Measurements from ENCODE around the gene PARP1.

The PARP1 gene

DNA sequence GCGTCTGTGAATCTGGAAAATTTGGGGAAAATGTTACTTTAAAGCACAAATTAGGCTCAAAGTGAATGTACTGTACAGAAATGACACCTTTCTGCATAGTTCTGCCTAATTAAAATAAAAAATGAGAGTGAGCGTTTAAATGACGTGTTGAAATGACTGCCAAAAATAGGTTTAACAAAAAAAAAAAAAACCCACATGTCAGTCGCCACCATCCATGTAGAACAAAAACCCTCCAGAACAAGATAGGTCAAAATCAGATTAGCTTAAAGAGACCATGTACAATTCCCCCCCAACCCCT, 745 bp downstream of the PARP1 start:
- H3K27me3 Mint-ChIP-seq, result peaks cover 8% of the 10 kb centered on the region
- H3K27ac Mint-ChIP-seq, result peak overlapping the region; percentile 97
- peaks cover 42% of the 10 kb centered on the region for H3K4me1 Mint-ChIP-seq
- H3K4me3 Mint-ChIP-seq, result peak overlapping the region; percentile 97
- H3K36me3 Mint-ChIP-seq, result peaks cover 6% of the 10 kb centered on the region
- CTCF ChIA-PET, result interaction anchor here (0.9 to 2.8 kb wide), 8 partner anchors 10 to 281 kb away, joined by 3 to 17 read pairs (median 4); no protein-coding TSS in a partner anchor
- no peak for DNase-seq
- H3K9me3 Mint-ChIP-seq, result no peaks in the 10 kb centered on the region

- CTCF ChIA-PET, result interaction anchor here (0.7 to 2.1 kb wide), 4 partner anchors 9 to 281 kb away, joined by 3 to 5 read pairs (median 3); no protein-coding TSS in a partner anchor
- DNase-seq, result no peak
- Mint-ChIP-seq H3K27me3 (peaks cover under 1% of the 10 kb centered on the region), H3K27ac (peak overlapping the region; percentile 97), H3K4me1 (peaks cover 42% of the 10 kb centered on the region), H3K9me3 (no peaks in the 10 kb centered on the region), H3K36me3 (peaks cover 9% of the 10 kb centered on the region), H3K4me3 (peak overlapping the region; percentile 97)
Measured at GRCh38 chr1:226406401-226406881, 1.5 kb downstream of the PARP1 start.

- CTCF ChIA-PET, result interaction anchor here (0.7 to 1.3 kb wide), 3 partner anchors 8 to 72 kb away, joined by 3 read pairs; no protein-coding TSS in a partner anchor
- Mint-ChIP-seq H3K4me1 (peaks cover 42% of the 10 kb centered on the region), H3K27ac (peak overlapping the region; percentile 60), H3K9me3 (no peaks in the 10 kb centered on the region), H3K27me3 (no peaks in the 10 kb centered on the region), H3K4me3 (peak overlapping the region; percentile 97), H3K36me3 (peaks cover 17% of the 10 kb centered on the region)
- DNase-seq, result no peak
Measured at GRCh38 chr1:226405411-226405988, 2.4 kb downstream of the PARP1 start.

- no peaks in the 10 kb centered on the region for H3K27me3 Mint-ChIP-seq
- no peak for DNase-seq
- no peaks in the 10 kb centered on the region for H3K9me3 Mint-ChIP-seq
- peaks cover 23% of the 10 kb centered on the region for H3K36me3 Mint-ChIP-seq
- H3K4me1 Mint-ChIP-seq, result peaks cover 45% of the 10 kb centered on the region
- no peak overlapping the region for H3K4me3 Mint-ChIP-seq
- CTCF ChIA-PET, result interaction anchor here (0.9 kb wide), 1 partner anchor 72 kb away, joined by 3 read pairs; no protein-coding TSS in a partner anchor
- H3K27ac Mint-ChIP-seq, result no peak overlapping the region
Measured at GRCh38 chr1:226404904-226405222, 3.0 kb downstream of the PARP1 start.

GRCh38 chr1:226404063-226404903, 3.6 kb downstream of the PARP1 start:
- H3K27me3 Mint-ChIP-seq, result no peaks in the 10 kb centered on the region
- CTCF ChIA-PET, result interaction anchor here (1.0 kb wide), 1 partner anchor 40 kb away, joined by 4 read pairs; no protein-coding TSS in a partner anchor
- no peak for DNase-seq
- no peak overlapping the region for H3K27ac Mint-ChIP-seq
- peaks cover 45% of the 10 kb centered on the region for H3K4me1 Mint-ChIP-seq
- H3K4me3 Mint-ChIP-seq, result no peak overlapping the region
- H3K9me3 Mint-ChIP-seq, result no peaks in the 10 kb centered on the region
- H3K36me3 Mint-ChIP-seq, result peaks cover 29% of the 10 kb centered on the region

DNA sequence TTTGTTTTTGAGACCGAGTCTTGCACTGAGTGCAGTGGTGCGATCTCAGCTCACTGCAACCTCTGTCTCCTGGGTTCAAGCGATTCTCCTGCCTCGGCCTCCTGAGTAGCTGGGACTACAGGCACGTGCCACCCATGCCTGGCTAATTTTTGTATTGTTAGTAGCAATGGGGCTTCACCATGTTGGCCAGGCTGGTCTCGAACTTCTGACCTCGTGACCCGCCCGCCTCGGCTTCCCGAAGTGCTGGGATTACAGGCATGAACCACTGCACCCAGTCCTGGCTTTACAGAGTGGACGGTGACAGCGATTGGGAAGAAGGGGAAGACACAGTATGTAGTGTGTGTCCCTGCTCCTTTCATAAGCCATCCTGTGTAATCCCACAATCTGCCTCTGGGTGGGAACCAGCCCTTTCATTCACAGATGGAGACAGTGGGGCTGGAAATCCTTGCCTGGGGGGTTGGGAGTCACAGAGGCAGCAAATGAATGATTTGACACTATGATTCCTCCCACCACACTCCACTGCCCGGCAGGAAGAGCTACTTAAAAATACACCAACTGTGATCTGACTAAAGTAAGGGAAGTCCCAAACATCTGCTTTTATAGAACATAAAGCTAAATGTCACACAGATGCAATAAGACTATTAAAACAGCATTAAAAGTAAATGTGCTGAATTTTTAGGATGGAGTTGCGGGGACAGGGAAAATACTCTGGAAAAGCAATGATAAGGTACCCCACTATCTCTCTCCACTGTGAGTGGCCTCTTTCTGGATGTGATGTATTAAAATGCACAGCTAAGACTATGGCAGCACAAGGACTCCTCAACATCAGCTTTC, 4.5 kb downstream of the PARP1 start:
- DNase-seq, result no peak
- CTCF ChIA-PET, result interaction anchor here (0.6 to 1.2 kb wide), 3 partner anchors 21 to 68 kb away, joined by 3 to 4 read pairs (median 3); no protein-coding TSS in a partner anchor
- Mint-ChIP-seq H3K9me3 (no peaks in the 10 kb centered on the region), H3K36me3 (peaks cover 35% of the 10 kb centered on the region), H3K27me3 (no peaks in the 10 kb centered on the region), H3K27ac (no peak overlapping the region), H3K4me3 (no peak overlapping the region), H3K4me1 (peaks cover 43% of the 10 kb centered on the region)

DNA sequence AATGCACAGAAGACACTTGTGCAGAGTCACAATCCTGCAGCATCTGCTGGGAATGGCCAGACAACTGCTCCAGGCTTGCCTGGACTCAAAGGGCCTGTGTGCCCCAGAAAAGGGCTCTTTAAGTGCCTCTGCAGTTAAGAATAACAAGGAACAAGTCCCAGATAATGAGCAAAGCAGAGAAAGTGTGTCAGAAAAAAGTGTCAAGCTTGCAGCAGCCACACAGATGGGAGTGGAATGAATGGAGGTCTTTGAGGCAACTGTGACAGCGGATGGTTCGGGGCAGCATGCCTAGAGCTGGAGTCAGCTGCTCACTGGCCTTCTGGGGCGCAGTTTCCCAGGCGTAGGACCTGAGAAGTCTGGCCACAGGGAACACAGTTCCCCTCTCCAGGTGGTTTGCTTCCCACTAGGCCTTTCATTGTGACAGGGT, 5.1 kb downstream of the PARP1 start:
- H3K36me3 Mint-ChIP-seq, result peaks cover 40% of the 10 kb centered on the region
- no peak overlapping the region for H3K4me3 Mint-ChIP-seq
- peaks cover 40% of the 10 kb centered on the region for H3K4me1 Mint-ChIP-seq
- no peaks in the 10 kb centered on the region for H3K9me3 Mint-ChIP-seq
- H3K27ac Mint-ChIP-seq, result no peak overlapping the region
- CTCF ChIA-PET, result interaction anchor here (0.6 to 1.2 kb wide), 2 partner anchors 21 to 67 kb away, joined by 3 read pairs; no protein-coding TSS in a partner anchor
- H3K27me3 Mint-ChIP-seq, result no peaks in the 10 kb centered on the region
- no peak for DNase-seq

- H3K27ac Mint-ChIP-seq, result no peak overlapping the region
- H3K9me3 Mint-ChIP-seq, result no peaks in the 10 kb centered on the region
- H3K36me3 Mint-ChIP-seq, result peaks cover 47% of the 10 kb centered on the region
- no peak for DNase-seq
- H3K27me3 Mint-ChIP-seq, result no peaks in the 10 kb centered on the region
- CTCF ChIA-PET, result interaction anchor here (0.6 to 1.2 kb wide), 2 partner anchors 21 to 22 kb away, joined by 3 read pairs; no protein-coding TSS in a partner anchor
- peaks cover 41% of the 10 kb centered on the region for H3K4me1 Mint-ChIP-seq
- H3K4me3 Mint-ChIP-seq, result no peak overlapping the region
Measured at GRCh38 chr1:226401355-226402303, 6.3 kb downstream of the PARP1 start.

- no peak overlapping the region for H3K4me3 Mint-ChIP-seq
- no peaks in the 10 kb centered on the region for H3K9me3 Mint-ChIP-seq
- H3K27ac Mint-ChIP-seq, result peak overlapping the region; percentile 3
- H3K27me3 Mint-ChIP-seq, result no peaks in the 10 kb centered on the region
- CTCF ChIA-PET, result no interaction called here
- peaks cover 33% of the 10 kb centered on the region for H3K4me1 Mint-ChIP-seq
- peaks cover 51% of the 10 kb centered on the region for H3K36me3 Mint-ChIP-seq
- DNase-seq, result no peak
Measured at GRCh38 chr1:226400519-226401354, 7.2 kb downstream of the PARP1 start.

- H3K9me3 Mint-ChIP-seq, result no peaks in the 10 kb centered on the region
- DNase-seq, result no peak
- CTCF ChIA-PET, result interaction anchor here (1.6 kb wide), 1 partner anchor 8 kb away, joined by 3 read pairs; no protein-coding TSS in a partner anchor
- H3K27me3 Mint-ChIP-seq, result no peaks in the 10 kb centered on the region
- H3K4me3 Mint-ChIP-seq, result no peak overlapping the region
- H3K36me3 Mint-ChIP-seq, result peaks cover 64% of the 10 kb centered on the region
- peaks cover 10% of the 10 kb centered on the region for H3K4me1 Mint-ChIP-seq
- H3K27ac Mint-ChIP-seq, result peak overlapping the region; percentile 1
Measured at GRCh38 chr1:226397955-226398636, 9.8 kb downstream of the PARP1 start.

GRCh38 chr1:226397011-226397926, 10.6 kb downstream of the PARP1 start:
- CTCF ChIA-PET, result interaction anchor here (0.7 to 1.6 kb wide), 2 partner anchors 9 to 272 kb away, joined by 3 read pairs; no protein-coding TSS in a partner anchor
- peaks cover 7% of the 10 kb centered on the region for H3K4me1 Mint-ChIP-seq
- H3K9me3 Mint-ChIP-seq, result no peaks in the 10 kb centered on the region
- peaks cover 63% of the 10 kb centered on the region for H3K36me3 Mint-ChIP-seq
- no peak for DNase-seq
- H3K27ac Mint-ChIP-seq, result peak overlapping the region; percentile 1
- no peak overlapping the region for H3K4me3 Mint-ChIP-seq
- no peaks in the 10 kb centered on the region for H3K27me3 Mint-ChIP-seq

Measured in activated naive CD4-positive, alpha-beta T cell treated with anti-CD3 and anti-CD28 coated beads, Interleukin-2, amount 10 ng/mL, durations not matched to agents 7 days and 5 days (primary cell).